Keratinocyte (primary cell): ENCODE measurements around the gene POLR1B. TPM values are rescaled to one million over a fixed set of nuclear protein-coding genes. Genes with fewer than 3 reads are reported as not detected.

Experiments used
- DNase-seq: peaks from one replicate; pipeline ENCODE4 v3.0.0-alpha.2; 2011; ENCODE audit warnings: low read depth, missing footprints, low spot score
- FAIRE-seq: peaks from 2 replicates; lab custom pipeline; 2011; peaks lifted over from hg19 to GRCh38; lab: Jason Lieb, UNC
- H2AFZ ChIP-seq: 2 replicates; pipeline ENCODE4 v1.6.0; 2012; ENCODE audit warnings: low read length, control low read depth, inconsistent platforms; ENCODE audit not compliant: control insufficient read depth
- H3K27ac ChIP-seq: 2 replicates; pipeline ENCODE4 v1.5.1; 2011; ENCODE audit warnings: low read length; ENCODE audit not compliant: control insufficient read depth, insufficient read depth
- H3K27me3 ChIP-seq: 3 replicates; pipeline ENCODE4 v1.6.0; 2011; ENCODE audit warnings: low read length; ENCODE audit not compliant: control insufficient read depth, insufficient read depth; ENCODE audit errors: extremely low read depth
- H3K36me3 ChIP-seq, 2 experiments: 2 replicates in 1 of 2; 3 replicates in 1 of 2; pipeline ENCODE4 v1.5.1; 2011; ENCODE audit warnings: low read length in 2 of 2, mild to moderate bottlenecking in 1 of 2; ENCODE audit not compliant: control insufficient read depth in 2 of 2, insufficient read depth in 2 of 2; ENCODE audit errors: extremely low read depth in 1 of 2
- H3K4me1 ChIP-seq: 3 replicates; pipeline ENCODE4 v1.5.1; 2011; ENCODE audit warnings: low read length; ENCODE audit not compliant: control insufficient read depth, insufficient read depth; ENCODE audit errors: extremely low read depth
- H3K4me2 ChIP-seq: 3 replicates; pipeline ENCODE4 v1.6.0; 2011; ENCODE audit warnings: low read depth, low read length; ENCODE audit not compliant: control insufficient read depth, insufficient read depth; ENCODE audit errors: extremely low read depth
- H3K4me3 ChIP-seq, 3 experiments: fragments of 200-600 bp in 1 of 3; sonication (generic) in 1 of 3; 2 replicates in 2 of 3; 3 replicates in 1 of 3; pipeline ENCODE4 v1.5.1; 2011 to 2016; ENCODE audit warnings: low read length in 3 of 3, mild to moderate bottlenecking in 3 of 3, control low read depth in 2 of 3, inconsistent platforms in 1 of 3, low read depth in 1 of 3, mixed read lengths in 1 of 3, mixed run types in 1 of 3, moderate library complexity in 1 of 3; ENCODE audit not compliant: control insufficient read depth in 2 of 3, insufficient read depth in 2 of 3; ENCODE audit errors: extremely low read depth in 1 of 3
- H3K79me2 ChIP-seq: 2 replicates; pipeline ENCODE4 v1.6.0; 2012; ENCODE audit warnings: low read length; ENCODE audit not compliant: control insufficient read depth, insufficient read depth
- H3K9ac ChIP-seq: 3 replicates; pipeline ENCODE4 v1.6.0; 2011; ENCODE audit warnings: low read length; ENCODE audit not compliant: control insufficient read depth, insufficient read depth; ENCODE audit errors: extremely low read depth
- H3K9me1 ChIP-seq: 3 replicates; pipeline ENCODE4 v1.6.0; 2011; ENCODE audit warnings: low read length; ENCODE audit not compliant: control insufficient read depth, insufficient read depth; ENCODE audit errors: extremely low read depth
- H3K9me3 ChIP-seq: 2 replicates; pipeline ENCODE4 v1.5.1; 2012; ENCODE audit warnings: low read depth, low read length; ENCODE audit not compliant: control insufficient read depth
- H4K20me1 ChIP-seq: 3 replicates; pipeline ENCODE4 v1.6.0; 2011; ENCODE audit warnings: low read length; ENCODE audit not compliant: control insufficient read depth, insufficient read depth; ENCODE audit errors: extremely low read depth
- CTCF ChIP-seq, 3 experiments: IDR thresholded peaks in 1 of 3; conservative IDR thresholded peaks in 1 of 3; optimal IDR thresholded peaks in 1 of 3; 2 replicates in 2 of 3; 3 replicates in 1 of 3; pipeline versions ENCODE3 to v1.5.1; 2011; ENCODE audit warnings: low read length in 3 of 3, mild to moderate bottlenecking in 3 of 3, moderate library complexity in 2 of 3, control low read depth in 1 of 3, inconsistent platforms in 1 of 3; ENCODE audit not compliant: insufficient read depth in 2 of 3; ENCODE audit errors: extremely low read depth in 1 of 3
- EZH2 ChIP-seq: IDR thresholded peaks from one replicate; pipeline ENCODE4 v1.6.1; 2012; ENCODE audit warnings: inconsistent platforms, mild to moderate bottlenecking, low read length, moderate library complexity
- dilution Hi-C: fragments of 300-500 bp; cut with MboI; formaldehyde crosslinking; loops from one replicate; pipeline ENCODE4 v1.7.0; 2020; ENCODE audit warnings: low sequenced_read_pairs; ENCODE audit not compliant: extremely low pct_ligation_motif_present
- polyA plus RNA-seq, 5 experiments: library from polyadenylated mRNA; depleted of rRNA in 3 of 5; stranded (reverse) in 3 of 5; stranded (forward) in 1 of 5; unstranded in 1 of 5; fragments of >200 nt; gene quantifications; 1 replicate in 1 of 5; 2 replicates in 3 of 5; 3 replicates in 1 of 5; pipeline versions ENCODE4 v1.2.1 to v1.2.3, GENCODE V29; 2011 to 2012; ENCODE audit warnings: missing spikeins in 2 of 5, low read depth in 1 of 5, low replicate concordance in 1 of 5

Gene POLR1B
- polyA plus RNA-seq, 1 donor (not counting 4 experiments of a cell fraction or from before 2014, with no cell fraction given), result 31.9 TPM

GRCh38 chr2:112579241-112579640 is 37.0 kb downstream of the POLR1B start:
- Histone ChIP-seq H3K27ac (no peak overlapping the region), H4K20me1 (no peaks in the 10 kb centered on the region), H3K27me3 (no peaks in the 10 kb centered on the region), H3K4me3 (no peak overlapping the region), H3K9ac (no peak overlapping the region), H3K9me1 (peaks cover 2% of the 10 kb centered on the region), H3K9me3 (no peaks in the 10 kb centered on the region), H3K4me1 (peaks cover 15% of the 10 kb centered on the region), H2AFZ (no peak overlapping the region), H3K4me2 (no peak overlapping the region), H3K36me3 (peaks cover 9 to 15% of the 10 kb centered on the region in 2 experiments), H3K79me2 (no peaks in the 10 kb centered on the region)
- FAIRE-seq (no peak), DNase-seq (peak; percentile 45)
- dilution Hi-C loops, result no loop called here
- TF ChIP-seq EZH2 (no peak), CTCF (optimal IDR thresholded peaks at IDR 0.05 in 1 of 3, IDR thresholded peaks at IDR 0.05 in 1 of 3, conservative IDR thresholded peaks at IDR 0.05 in 1 of 3; ENCODE audit: extremely low read depth in 1 of 3, insufficient read depth in 2 of 3, low read length in 3 of 3) (peak in 1 of 3 experiments; percentile 5)

- Histone ChIP-seq H2AFZ (no peak overlapping the region), H3K9me1 (peaks cover 2% of the 10 kb centered on the region), H3K27ac (no peak overlapping the region), H4K20me1 (no peaks in the 10 kb centered on the region), H3K4me2 (no peak overlapping the region), H3K9ac (no peak overlapping the region), H3K79me2 (no peaks in the 10 kb centered on the region), H3K4me3 (no peak overlapping the region), H3K4me1 (peaks cover 19% of the 10 kb centered on the region), H3K9me3 (no peaks in the 10 kb centered on the region), H3K27me3 (no peaks in the 10 kb centered on the region), H3K36me3 (peaks cover 5 to 7% of the 10 kb centered on the region in 2 experiments)
- FAIRE-seq (no peak), DNase-seq (no peak)
- dilution Hi-C loops, result no loop called here
- TF ChIP-seq EZH2 (no peak), CTCF (optimal IDR thresholded peaks at IDR 0.05 in 1 of 3, IDR thresholded peaks at IDR 0.05 in 1 of 3, conservative IDR thresholded peaks at IDR 0.05 in 1 of 3; ENCODE audit: extremely low read depth in 1 of 3, insufficient read depth in 2 of 3, low read length in 3 of 3) (no peak)
Observed at GRCh38 chr2:112580084-112580483, 37.8 kb downstream of the POLR1B start.
